Hematopoietic multipotent progenitor cell treated with erythropoietin and hydrocortisone succinate and interleukin-3 and kit ligand, for 15 days (in vitro differentiated cells): ENCODE measurements around the gene TRPV3.
"Not testable (repeated sequence)": the region's sequence is repeated elsewhere in the genome, so short reads cannot be mapped to it uniquely, and the experiment has no call there.

Experiments used
- DNase-seq: peaks from one replicate; pipeline ENCODE4 v3.0.0-alpha.2; 2015; ENCODE audit warnings: low spot score

Gene TRPV3

DNA sequence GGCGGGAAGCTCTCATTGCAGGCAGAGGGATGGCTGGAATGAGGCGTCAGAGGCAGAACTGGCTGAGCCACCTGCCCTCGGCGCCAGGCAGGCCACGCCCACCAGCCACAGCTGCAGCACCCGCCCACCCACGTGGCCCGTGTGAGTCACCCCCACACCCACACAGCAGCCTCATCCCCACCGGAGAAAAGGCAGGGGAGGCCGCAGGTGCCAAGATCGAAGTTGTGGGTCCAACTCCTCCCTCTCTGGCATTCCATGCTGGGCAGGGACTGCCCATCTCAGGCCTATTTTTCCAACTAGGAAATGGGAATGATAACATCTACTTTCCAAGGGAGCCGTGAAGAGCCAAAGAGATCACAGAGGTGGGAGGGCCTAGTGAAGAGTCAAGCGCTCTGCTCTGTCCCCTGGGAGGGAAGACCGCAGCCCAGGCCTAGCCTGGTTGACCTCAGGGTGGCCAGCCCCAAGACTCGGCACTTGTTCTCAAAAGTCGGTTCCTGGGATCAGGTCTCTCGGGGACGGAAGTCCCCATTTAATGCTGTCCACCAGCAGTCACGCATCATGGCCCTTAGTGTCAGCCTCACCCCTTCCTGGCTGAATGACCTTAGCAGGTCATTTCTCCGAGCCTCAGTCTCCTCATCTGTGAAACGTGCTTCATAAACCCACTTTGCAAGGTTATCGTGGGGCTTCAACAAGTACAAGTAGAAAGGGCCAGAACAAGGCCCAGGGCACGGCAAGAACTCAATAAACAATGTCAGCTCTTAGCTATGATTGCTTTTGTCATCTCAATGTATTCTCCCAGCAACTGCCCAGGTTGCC lies at the start of gene TRPV3:
Gene TRPV3, minus strand, starts transcription at position 45 of the 816 bp plus-strand sequence. CDS start 2,962 bp downstream, outside the sequence.
- peak; percentile 32 for DNase-seq

- no peak for DNase-seq
Measured at GRCh38 chr17:3603870-3604259, 46.3 kb upstream of the TRPV3 start.

DNA sequence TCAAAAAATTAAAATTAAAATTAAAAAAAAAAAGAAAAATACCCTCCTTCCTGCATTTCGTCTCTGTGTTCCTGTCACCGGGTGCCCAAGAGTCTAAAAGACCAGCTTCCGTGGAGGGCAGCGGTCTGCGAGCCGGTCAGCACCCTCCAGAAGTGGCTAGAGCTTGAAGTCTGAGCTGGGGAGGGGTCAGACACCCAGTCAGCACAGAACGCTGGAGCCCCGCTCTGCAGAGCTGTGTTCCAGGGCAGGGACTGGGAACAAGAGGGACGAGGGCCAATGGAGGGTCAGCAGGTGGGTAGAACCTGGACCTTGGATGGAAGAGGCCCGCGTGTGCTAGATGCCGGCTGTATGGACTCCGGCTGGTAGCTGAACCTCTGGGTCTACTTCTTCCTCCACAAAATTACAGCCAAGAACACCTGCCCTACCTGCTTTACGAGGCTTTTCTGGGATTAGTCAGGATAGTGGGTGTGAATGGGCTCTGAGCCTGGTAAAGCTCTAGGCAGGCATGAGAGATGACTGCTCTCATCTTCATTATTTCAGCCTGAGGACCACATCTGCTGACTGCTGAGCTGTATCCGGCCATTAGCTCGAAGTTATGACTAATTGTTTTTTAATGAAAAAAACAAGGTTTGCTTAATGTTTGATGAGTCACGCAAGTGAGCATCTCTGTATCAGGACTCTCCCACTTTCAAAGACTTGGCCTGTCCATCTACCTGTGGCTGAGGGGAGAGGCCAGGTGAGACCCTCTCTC lies 45.7 kb upstream of the TRPV3 start:
- DNase-seq: no peak

DNA sequence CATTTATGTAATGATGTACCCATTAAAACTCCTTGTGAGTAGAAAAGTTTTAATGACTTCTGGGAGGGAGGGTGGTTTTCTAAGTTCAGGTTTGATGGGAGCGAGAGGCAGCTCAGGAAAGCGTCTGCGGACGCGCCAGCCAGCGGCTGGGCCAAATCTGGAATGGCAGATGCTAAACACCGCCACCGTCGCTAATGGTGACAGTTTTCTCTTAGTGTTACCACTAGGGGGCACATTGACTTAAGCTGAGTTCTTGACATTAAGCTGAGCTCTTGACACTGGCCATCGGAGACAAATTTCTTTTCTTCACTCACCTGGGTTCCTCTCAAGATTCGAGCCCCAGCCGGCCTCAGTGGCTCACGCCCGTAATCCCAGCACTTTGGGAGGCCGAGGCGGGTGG lies 44.9 kb upstream of the TRPV3 start:
- DNase-seq: peak; percentile 72

DNA sequence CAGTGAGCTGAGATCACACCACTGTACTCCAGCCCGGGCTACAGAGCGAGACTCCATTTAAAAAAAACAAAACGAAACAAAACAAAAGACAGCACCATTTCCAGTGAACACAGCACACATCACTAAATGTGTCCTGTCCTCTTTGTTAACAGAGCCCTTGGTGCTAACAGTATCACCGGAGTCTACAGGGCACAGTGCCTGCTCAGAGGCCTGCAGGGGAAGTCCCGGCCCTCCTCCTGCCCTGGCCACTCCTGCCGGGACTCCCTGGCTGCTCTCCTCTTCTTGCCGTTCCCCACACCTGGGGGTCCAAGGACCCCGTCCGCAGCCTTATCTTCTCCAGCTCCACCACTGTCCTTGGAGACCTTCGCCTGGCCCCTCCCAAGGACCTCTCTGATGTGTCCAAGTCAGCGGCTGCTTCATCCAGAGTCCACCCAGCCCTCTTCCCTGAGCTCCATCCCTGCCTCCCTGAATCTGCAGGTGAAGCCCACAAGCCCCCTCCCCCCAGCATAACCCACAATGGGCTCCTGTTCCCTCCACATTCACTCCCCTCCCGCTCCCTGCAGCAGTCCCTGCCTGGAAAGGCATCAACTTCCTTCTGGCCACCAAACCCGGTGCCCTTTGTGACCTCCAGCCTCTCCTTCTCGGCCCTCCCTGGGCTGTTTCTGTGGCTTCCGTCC lies 43.1 kb upstream of the TRPV3 start:
- no peak for DNase-seq

- DNase-seq: no peak
Measured at GRCh38 chr17:3598078-3598477, 40.5 kb upstream of the TRPV3 start.

DNA sequence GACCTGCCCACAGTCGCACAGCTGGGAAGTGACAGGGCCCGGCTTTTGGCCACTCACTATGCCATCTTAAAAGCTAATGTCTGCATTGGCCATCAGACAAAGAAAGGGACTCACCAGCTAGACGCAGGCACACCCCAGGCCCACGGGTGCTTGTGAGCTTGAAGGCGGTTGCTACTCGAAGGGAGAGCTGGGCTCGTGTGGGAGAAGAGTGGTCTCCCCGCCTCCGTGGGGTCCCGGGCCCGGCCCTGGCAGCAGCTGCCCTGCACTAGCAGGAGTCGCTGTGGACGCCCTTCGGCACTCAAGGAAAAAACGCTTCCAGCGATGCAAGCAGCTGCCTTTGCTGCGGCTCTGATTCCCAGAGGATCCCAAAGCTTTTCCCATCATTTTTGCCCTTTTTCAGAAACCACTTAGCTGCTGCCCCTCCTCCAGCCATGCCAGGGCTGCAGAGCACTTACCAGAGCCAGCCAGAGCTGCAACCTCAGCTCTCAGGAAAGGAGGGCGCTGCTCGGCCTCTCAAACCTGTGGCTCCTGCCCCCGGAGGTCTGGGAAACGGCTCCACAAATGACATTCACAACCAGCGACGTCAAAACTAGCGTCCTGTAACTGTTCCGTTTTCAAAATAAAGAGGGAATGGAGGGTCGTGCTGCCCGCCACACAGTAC lies 39.3 kb upstream of the TRPV3 start:
- no peak for DNase-seq

GRCh38 chr17:3594976-3595375 lies 37.4 kb upstream of the TRPV3 start:
- DNase-seq: no peak

DNA sequence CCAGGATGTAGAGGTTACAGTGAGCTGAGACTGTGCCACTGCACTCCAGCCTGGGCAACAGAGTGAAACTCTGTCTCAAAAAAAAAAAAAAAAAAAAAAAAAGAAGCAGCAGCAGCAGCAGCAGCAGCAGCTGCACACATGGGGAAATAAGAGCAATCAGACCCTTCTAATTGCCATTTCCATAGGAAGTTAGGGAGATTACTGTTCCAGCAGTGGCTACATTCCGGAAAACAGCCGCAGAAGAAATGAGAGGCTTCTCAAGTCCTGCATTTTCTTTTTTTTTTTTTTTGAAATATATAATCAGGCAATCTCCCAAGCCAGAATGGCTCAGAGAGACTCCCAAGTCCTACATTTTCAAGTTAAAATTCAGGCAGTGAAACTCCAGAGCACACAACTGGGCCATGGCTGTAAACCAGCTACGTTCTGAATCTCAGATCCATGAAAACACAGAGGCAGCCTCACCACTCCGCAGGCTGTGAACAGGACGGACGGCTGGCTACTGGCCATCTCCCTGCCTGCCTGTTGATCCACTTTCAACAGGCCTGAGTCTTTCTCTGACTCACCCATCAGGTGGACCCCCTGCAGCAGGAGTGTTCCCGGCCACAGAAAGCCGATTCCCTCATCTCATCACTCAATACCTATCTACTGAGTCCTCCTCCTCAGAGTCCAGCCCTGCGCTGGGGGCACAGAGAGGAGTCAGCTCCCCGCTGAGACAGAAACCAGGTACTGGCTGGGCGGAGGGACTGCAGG lies 36.6 kb upstream of the TRPV3 start:
- no peak for DNase-seq

DNA sequence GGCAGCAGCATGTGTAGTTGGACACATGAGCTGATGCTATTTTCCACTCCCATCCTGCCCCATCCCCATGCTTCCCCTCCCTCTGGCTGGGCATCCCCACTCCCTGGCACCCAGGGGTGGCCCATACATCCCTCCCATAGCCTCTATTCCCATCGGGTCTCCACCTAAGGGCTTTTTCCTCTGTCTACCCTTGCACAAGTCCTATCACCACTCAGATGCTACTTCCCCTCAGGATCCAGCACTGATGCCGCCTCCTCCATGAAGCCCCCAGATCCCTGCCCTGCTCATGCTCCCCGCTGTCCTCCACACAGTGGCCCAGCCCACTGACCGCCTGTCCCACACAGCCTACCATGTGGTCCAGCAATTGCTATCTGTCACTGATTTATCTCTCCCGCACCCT lies 35.8 kb upstream of the TRPV3 start:
- no peak for DNase-seq

- DNase-seq: no peak
Measured at GRCh38 chr17:3592216-3592860, 34.7 kb upstream of the TRPV3 start.

DNA sequence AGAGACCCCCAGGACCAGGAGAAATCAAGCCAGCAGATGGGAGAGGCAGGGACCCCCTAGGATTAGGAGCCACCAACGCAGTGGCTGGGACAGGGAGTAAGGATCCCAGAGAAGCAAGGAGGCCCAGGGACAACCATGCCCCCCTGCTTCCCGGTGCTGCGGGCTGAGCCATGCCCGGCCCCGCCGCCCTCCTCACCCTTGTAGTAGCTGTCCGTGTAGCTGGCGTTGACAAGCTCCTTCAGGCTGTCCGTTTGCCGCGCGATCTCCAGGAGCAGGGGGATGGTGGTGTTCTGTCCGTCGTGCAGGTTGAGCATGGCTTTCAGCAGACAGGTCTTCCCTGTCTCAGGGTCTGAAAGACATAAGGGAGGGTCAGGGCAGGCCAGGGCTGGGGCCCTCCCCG lies 33.2 kb upstream of the TRPV3 start:
- no peak for DNase-seq

DNA sequence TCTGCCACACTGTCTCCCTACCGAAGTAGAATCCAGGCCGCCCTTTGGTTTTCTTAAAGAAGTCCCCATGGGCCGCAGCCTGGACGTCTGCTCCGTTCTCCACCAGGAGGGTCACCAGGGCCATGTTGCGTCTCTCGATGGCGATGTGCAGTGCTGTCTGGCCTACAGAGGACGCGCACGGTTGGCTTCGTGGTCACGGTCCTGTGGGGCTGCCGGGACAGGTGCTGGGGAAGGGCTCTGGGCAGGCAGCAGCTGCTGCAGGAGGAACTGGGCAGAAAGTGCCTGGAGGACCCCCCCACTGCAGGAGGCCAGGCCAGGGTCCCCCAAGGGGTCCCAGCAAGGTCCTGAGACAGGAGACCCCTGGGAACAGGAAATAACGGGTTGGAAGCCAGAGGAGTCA lies 32.6 kb upstream of the TRPV3 start:
- no peak for DNase-seq

- DNase-seq: no peak
Measured at GRCh38 chr17:3589784-3590183, 32.2 kb upstream of the TRPV3 start.

DNA sequence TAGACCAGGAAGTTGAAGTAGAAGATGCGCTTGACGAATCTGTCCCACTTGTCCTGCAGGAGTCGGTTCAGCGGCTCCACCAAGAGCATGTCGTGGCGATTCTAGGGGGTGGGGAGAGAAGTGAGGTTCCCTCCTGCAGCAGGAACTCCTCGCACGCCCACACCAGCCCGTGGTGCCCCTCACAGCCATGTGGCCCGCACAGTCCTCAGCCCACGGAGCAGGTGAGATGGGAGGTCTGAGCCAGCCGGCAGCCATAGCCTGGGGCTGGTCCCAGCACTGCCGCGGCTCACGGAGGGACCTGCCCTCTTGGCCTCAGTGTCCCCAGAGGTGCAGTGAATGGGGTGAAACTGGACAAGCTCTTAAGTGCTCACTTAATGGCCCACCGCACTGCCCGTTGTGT lies 28.2 kb upstream of the TRPV3 start:
- DNase-seq: no peak

- no peak for DNase-seq
Measured at GRCh38 chr17:3583456-3583855, 25.8 kb upstream of the TRPV3 start.

DNA sequence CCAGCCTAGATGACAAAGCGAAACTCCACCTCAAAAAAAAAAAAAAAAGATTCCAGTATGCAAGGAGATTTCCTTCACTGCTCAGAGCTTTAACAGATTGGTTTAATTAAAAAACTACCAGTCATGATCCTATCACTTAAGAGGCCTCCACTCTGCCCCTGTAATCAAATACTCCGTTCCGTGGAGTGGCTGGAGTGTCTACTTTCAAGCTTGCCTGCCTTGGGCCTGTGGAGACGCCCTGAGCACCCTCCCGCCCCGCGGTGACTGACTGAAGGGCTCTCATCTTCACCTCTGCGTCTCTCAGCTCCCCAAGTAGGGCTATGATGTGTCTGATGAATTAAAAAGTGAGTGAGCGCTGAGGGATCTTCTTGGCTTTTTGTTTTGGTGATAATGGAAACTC lies 25.3 kb upstream of the TRPV3 start:
- DNase-seq: no peak

DNA sequence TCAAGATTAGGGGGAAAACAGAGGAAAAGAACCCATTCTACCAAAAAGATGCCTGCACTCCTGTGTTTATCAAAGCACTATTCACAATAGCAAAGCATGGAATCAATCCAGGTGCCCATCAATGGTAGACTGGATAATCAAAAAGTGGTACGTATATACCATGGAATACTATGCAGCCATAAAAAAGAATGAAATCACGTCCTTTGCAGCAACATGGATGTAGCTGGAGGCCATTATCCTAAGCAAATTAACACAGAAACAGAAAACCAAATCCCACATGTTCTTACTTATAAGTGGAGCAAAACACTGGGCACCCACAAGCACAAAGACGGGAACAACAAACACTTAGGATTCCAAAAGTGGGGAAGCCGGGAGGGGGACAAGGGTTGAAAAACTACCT lies 21.1 kb upstream of the TRPV3 start:
- DNase-seq: not testable (repeated sequence)

DNA sequence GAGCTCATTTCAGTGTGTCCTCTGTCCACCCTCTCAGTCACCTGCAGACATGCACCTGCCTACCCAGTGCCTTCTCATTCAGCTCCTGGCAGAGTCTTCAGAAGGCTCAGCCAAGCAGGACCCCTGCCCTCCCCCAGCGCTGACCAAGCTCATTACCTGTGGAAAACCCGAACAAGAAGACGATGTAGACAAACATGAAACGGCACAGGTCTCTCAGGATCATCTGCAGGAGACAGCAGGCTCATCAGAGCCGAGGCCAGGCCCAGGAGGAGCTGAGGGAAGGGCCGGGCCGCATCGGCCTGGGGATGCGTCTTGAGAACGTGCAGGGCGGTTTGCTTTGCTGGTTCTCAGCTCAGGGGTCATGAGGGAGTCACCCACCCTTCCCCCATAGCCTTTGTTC lies 19.4 kb upstream of the TRPV3 start:
- no peak for DNase-seq

GRCh38 chr17:3575511-3575910 lies 17.9 kb upstream of the TRPV3 start:
- DNase-seq: no peak

GRCh38 chr17:3574231-3574630 lies 16.6 kb upstream of the TRPV3 start:
- DNase-seq: no peak
